Stimulated activated CD4-positive, alpha-beta T cell treated with anti-CD3 and anti-CD28 coated beads, Interleukin-1b, Interleukin-23, amount 100 ng/mL, for 4 hours (primary cell): Measurements from ENCODE around the gene FILIP1.

Experiments
- DNase-seq, 2 donors: peaks; one replicate each; pipeline ENCODE4 v3.0.0-alpha.2; 2020; ENCODE audit warnings: low read depth in 2 of 2

Gene FILIP1

GRCh38 chr6:75495011-75495410 lies 1.4 kb upstream of the FILIP1 start:
- DNase-seq, result no peak

- no peak for DNase-seq
Measured at GRCh38 chr6:75494290-75494689, 690 bp upstream of the FILIP1 start.

GRCh38 chr6:75492386-75493153 lies 1.0 kb downstream of the FILIP1 start:
- DNase-seq, result no peak

GRCh38 chr6:75491291-75491690 lies 2.3 kb downstream of the FILIP1 start:
- DNase-seq, result no peak

GRCh38 chr6:75490706-75491105 lies 2.9 kb downstream of the FILIP1 start:
- DNase-seq, result no peak

- no peak for DNase-seq
Measured at GRCh38 chr6:75489025-75489424, 4.6 kb downstream of the FILIP1 start.

GRCh38 chr6:75488033-75488432 lies 5.6 kb downstream of the FILIP1 start:
- DNase-seq, result no peak

- no peak for DNase-seq
Measured at GRCh38 chr6:75486850-75487518, 6.6 kb downstream of the FILIP1 start.

- DNase-seq, result no peak
Measured at GRCh38 chr6:75484535-75484934, 9.1 kb downstream of the FILIP1 start.

- DNase-seq, result no peak
Measured at GRCh38 chr6:75483136-75483952, 10.3 kb downstream of the FILIP1 start.

- DNase-seq, result no peak
Measured at GRCh38 chr6:75481936-75482593, 11.5 kb downstream of the FILIP1 start.

- no peak for DNase-seq
Measured at GRCh38 chr6:75481394-75481793, 12.2 kb downstream of the FILIP1 start.

- DNase-seq, result no peak
Measured at GRCh38 chr6:75480425-75480824, 13.2 kb downstream of the FILIP1 start.

- no peak for DNase-seq
Measured at GRCh38 chr6:75479712-75480111, 13.9 kb downstream of the FILIP1 start.

- no peak for DNase-seq
Measured at GRCh38 chr6:75478929-75479328, 14.7 kb downstream of the FILIP1 start.

GRCh38 chr6:75472885-75473284 lies 20.7 kb downstream of the FILIP1 start:
- DNase-seq, result no peak

GRCh38 chr6:75467966-75468365 lies 25.6 kb downstream of the FILIP1 start:
- DNase-seq, result no peak

GRCh38 chr6:75467284-75467683 lies 26.3 kb downstream of the FILIP1 start:
- DNase-seq, result no peak

- DNase-seq, result no peak
Measured at GRCh38 chr6:75466636-75467035, 27.0 kb downstream of the FILIP1 start.

- DNase-seq, result no peak
Measured at GRCh38 chr6:75463908-75464307, 29.7 kb downstream of the FILIP1 start.

GRCh38 chr6:75463061-75463460 lies 30.5 kb downstream of the FILIP1 start:
- DNase-seq, result no peak

GRCh38 chr6:75460681-75461080 lies 32.9 kb downstream of the FILIP1 start:
- no peak for DNase-seq
